GM23338 (cell line): ENCODE measurements around the gene ARL2. TPM values are rescaled to one million over a fixed set of nuclear protein-coding genes. Genes with fewer than 3 reads are reported as not detected.
"Not testable (repeated sequence)": the region's sequence is repeated elsewhere in the genome, so short reads cannot be mapped to it uniquely, and the experiment has no call there.

Experiments
- ATAC-seq: fragments of 200-7000 bp; cut with Tn5 transposase; 3 replicates; pipeline ENCODE4 v1.9.1; 2020
- DNase-seq: peaks from one replicate; pipeline ENCODE4 v3.0.0-alpha.2; 2015; ENCODE audit warnings: low spot score
- H2AFZ ChIP-seq: fragments of 200-600 bp; sonication (generic); 2 replicates; pipeline ENCODE4 v1.8.0; 2016; ENCODE audit warnings: antibody characterized with exemption, mild to moderate bottlenecking, moderate library complexity
- H3F3A ChIP-seq: fragments of 200-600 bp; sonication (generic); replicated peaks from 2 replicates; pipeline ENCODE4 v1.8.0; 2017; ENCODE audit warnings: antibody characterized with exemption, mixed run types, low read depth
- H3K27ac ChIP-seq: fragments of 200-600 bp; sonication (generic); 2 replicates; pipeline ENCODE4 v1.6.1; 2016; ENCODE audit warnings: low read depth
- H3K27me3 ChIP-seq: fragments of 200-600 bp; sonication (generic); 2 replicates; pipeline ENCODE4 v1.8.0; 2016; ENCODE audit warnings: mild to moderate bottlenecking, mixed run types, moderate library complexity; ENCODE audit not compliant: insufficient read depth
- H3K36me3 ChIP-seq: fragments of 200-600 bp; sonication (generic); 2 replicates; pipeline ENCODE4 v1.8.0; 2016; ENCODE audit warnings: mild to moderate bottlenecking; ENCODE audit not compliant: insufficient read depth
- H3K4me1 ChIP-seq: fragments of 200-600 bp; sonication (generic); 2 replicates; pipeline ENCODE4 v1.8.0; 2016; ENCODE audit warnings: mild to moderate bottlenecking, moderate library complexity; ENCODE audit not compliant: insufficient read depth
- H3K4me2 ChIP-seq: fragments of 200-600 bp; sonication (generic); 2 replicates; pipeline ENCODE4 v1.7.1; 2017; ENCODE audit warnings: mixed run types
- H3K4me3 ChIP-seq: fragments of 200-600 bp; sonication (generic); 2 replicates; pipeline ENCODE4 v1.6.1; 2016; ENCODE audit warnings: mixed run types
- H3K79me2 ChIP-seq: fragments of 200-600 bp; sonication (generic); replicated peaks from 2 replicates; pipeline ENCODE4 v1.8.0; 2017; ENCODE audit warnings: mild to moderate bottlenecking; ENCODE audit not compliant: insufficient read depth
- H3K9me2 ChIP-seq: fragments of 200-600 bp; sonication (generic); 2 replicates; pipeline ENCODE4 v1.8.0; 2017; ENCODE audit not compliant: insufficient read depth
- H4K20me1 ChIP-seq: fragments of 200-600 bp; sonication (generic); replicated peaks from 2 replicates; pipeline ENCODE4 v1.8.0; 2017; ENCODE audit warnings: mild to moderate bottlenecking; ENCODE audit not compliant: insufficient read depth
- H3K27ac Mint-ChIP-seq: 2 replicates; pipeline ENCODE4 v1.8.0; 2020; ENCODE audit warnings: inconsistent platforms, mild to moderate bottlenecking, moderate library complexity, mixed read lengths
- H3K27me3 Mint-ChIP-seq: 3 replicates; pipeline ENCODE4 v1.8.0; 2022; ENCODE audit warnings: low read depth, mild to moderate bottlenecking, moderate library complexity, mixed read lengths, inconsistent platforms; ENCODE audit not compliant: insufficient read depth, poor library complexity
- H3K36me3 Mint-ChIP-seq: 3 replicates; pipeline ENCODE4 v1.8.0; 2021; ENCODE audit warnings: low read depth, mild to moderate bottlenecking, inconsistent platforms, moderate library complexity, mixed read lengths
- H3K4me1 Mint-ChIP-seq: 3 replicates; pipeline ENCODE4 v1.8.0; 2020; ENCODE audit warnings: mild to moderate bottlenecking, inconsistent platforms, mixed read lengths
- H3K4me3 Mint-ChIP-seq: 3 replicates; pipeline ENCODE4 v1.8.0; 2021; ENCODE audit warnings: moderate library complexity, mild to moderate bottlenecking, inconsistent platforms, mixed read lengths
- H3K9me3 Mint-ChIP-seq: 3 replicates; pipeline ENCODE4 v1.8.0; 2020; ENCODE audit warnings: moderate library complexity, mild to moderate bottlenecking, inconsistent platforms, mixed read lengths
- NANOG ChIP-seq: IDR thresholded peaks from 2 replicates; pipeline ENCODE4 v1.6.1; 2016; ENCODE audit warnings: antibody characterized with exemption, borderline replicate concordance
- STAT1 ChIP-seq: IDR thresholded peaks from one replicate; pipeline ENCODE4 v1.6.1; 2016; ENCODE audit warnings: antibody characterized with exemption; ENCODE audit not compliant: unreplicated experiment
- ZNF462 ChIP-seq: fragments of 250-450 bp; sonication (Bioruptor Pico); IDR thresholded peaks from 2 replicates; pipeline ENCODE4 v1.5.0; 2020; ENCODE audit warnings: mild to moderate bottlenecking, moderate library complexity
- polyA plus RNA-seq: library from polyadenylated mRNA; unstranded; fragments of >200 nt; fragmentation: Nextera tagmentation; extraction: Ambion mirVana; gene quantifications from 2 replicates; pipeline ENCODE4 v1.2.1, GENCODE V29; 2016
- total RNA-seq: library from RNA; depleted of rRNA; stranded (reverse); fragments of >200 nt; shearing (Covaris generic); gene quantifications from 2 replicates; pipeline ENCODE4 v1.2.3, GENCODE V29; 2014
- TF ChIP-seq, protein P1 (sequence below): IDR thresholded peaks from one replicate; pipeline ENCODE4 v1.6.1; 2018; ENCODE audit warnings: antibody characterized with exemption; ENCODE audit not compliant: unreplicated experiment

The ARL2 gene
- total and polyA plus RNA-seq, 2 experiments from 2014 or later = 193 to 236 TPM

GRCh38 chr11:65021509-65021908 is 7.5 kb downstream of the ARL2 start:
- Histone ChIP-seq H3K27ac (no peak overlapping the region), H3K4me2 (no peak overlapping the region), H3K4me1 (no peaks in the 10 kb centered on the region), H2AFZ (no peak overlapping the region), H3K36me3 (no peaks in the 10 kb centered on the region), H3K79me2 (no peaks in the 10 kb centered on the region), H3K9me2 (no peaks in the 10 kb centered on the region), H4K20me1 (0 out of 2 replicates have a peak, but pooled peaks cover 1% of the 10 kb centered on the region), H3K27me3 (no peaks in the 10 kb centered on the region), H3K4me3 (no peak overlapping the region), H3F3A (no peaks in the 10 kb centered on the region)
- H3K27me3 Mint-ChIP-seq = peaks cover 8% of the 10 kb centered on the region
- peaks cover 38% of the 10 kb centered on the region for H3K36me3 Mint-ChIP-seq
- no peak overlapping the region for H3K27ac Mint-ChIP-seq
- TF ChIP-seq NANOG (no peak), ZNF462 (no peak), STAT1 (no peak)
- TF ChIP-seq, protein P1, sequence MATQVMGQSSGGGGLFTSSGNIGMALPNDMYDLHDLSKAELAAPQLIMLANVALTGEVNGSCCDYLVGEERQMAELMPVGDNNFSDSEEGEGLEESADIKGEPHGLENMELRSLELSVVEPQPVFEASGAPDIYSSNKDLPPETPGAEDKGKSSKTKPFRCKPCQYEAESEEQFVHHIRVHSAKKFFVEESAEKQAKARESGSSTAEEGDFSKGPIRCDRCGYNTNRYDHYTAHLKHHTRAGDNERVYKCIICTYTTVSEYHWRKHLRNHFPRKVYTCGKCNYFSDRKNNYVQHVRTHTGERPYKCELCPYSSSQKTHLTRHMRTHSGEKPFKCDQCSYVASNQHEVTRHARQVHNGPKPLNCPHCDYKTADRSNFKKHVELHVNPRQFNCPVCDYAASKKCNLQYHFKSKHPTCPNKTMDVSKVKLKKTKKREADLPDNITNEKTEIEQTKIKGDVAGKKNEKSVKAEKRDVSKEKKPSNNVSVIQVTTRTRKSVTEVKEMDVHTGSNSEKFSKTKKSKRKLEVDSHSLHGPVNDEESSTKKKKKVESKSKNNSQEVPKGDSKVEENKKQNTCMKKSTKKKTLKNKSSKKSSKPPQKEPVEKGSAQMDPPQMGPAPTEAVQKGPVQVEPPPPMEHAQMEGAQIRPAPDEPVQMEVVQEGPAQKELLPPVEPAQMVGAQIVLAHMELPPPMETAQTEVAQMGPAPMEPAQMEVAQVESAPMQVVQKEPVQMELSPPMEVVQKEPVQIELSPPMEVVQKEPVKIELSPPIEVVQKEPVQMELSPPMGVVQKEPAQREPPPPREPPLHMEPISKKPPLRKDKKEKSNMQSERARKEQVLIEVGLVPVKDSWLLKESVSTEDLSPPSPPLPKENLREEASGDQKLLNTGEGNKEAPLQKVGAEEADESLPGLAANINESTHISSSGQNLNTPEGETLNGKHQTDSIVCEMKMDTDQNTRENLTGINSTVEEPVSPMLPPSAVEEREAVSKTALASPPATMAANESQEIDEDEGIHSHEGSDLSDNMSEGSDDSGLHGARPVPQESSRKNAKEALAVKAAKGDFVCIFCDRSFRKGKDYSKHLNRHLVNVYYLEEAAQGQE = no peak
- H3K4me3 Mint-ChIP-seq = no peak overlapping the region
- H3K9me3 Mint-ChIP-seq = no peaks in the 10 kb centered on the region; the same call in 2 of the 3 replicates
- peaks cover 2% of the 10 kb centered on the region; the same call in 1 of the 3 replicates for H3K4me1 Mint-ChIP-seq
- no peak for ATAC-seq
- DNase-seq = no peak

DNA sequence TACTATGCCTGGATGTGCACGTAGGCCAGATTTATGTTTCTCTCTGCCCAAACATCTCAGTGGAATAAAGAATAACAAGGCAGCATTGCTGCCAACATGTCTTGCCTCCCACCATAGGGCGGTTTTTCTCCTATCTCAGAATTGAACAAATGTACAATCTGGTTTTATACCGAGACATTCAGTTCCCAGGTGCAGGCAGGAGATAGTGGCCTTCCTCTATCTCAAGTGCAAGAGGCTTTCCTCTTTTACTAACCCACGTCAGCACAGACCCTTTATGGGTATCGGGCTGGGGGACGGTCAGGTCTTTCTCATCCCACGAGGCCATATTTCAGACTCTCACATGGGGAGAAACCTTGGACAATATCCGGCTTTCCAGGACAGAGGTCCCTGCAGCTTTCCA is 9.5 kb downstream of the ARL2 start:
- not testable (repeated sequence) for H3K27ac Mint-ChIP-seq, H3K4me2 ChIP-seq, H3K27ac ChIP-seq, H3K4me3 Mint-ChIP-seq, H3K27me3 ChIP-seq, H3K79me2 ChIP-seq, H3K9me3 Mint-ChIP-seq, ATAC-seq, H3K9me2 ChIP-seq, H3F3A ChIP-seq, H3K4me3 ChIP-seq, H3K27me3 Mint-ChIP-seq, H4K20me1 ChIP-seq, H2AFZ ChIP-seq, H3K36me3 ChIP-seq, DNase-seq, H3K4me1 ChIP-seq, H3K4me1 Mint-ChIP-seq
- peaks cover 22% of the 10 kb centered on the region for H3K36me3 Mint-ChIP-seq
